Activated CD4-positive, alpha-beta T cell treated with anti-CD3 and anti-CD28 coated beads for 4 hours (primary cell): ENCODE measurements around the gene STX8.
"Not testable (repeated sequence)": the region's sequence is repeated elsewhere in the genome, so short reads cannot be mapped to it uniquely, and the experiment has no call there.

Experiments
- DNase-seq, 2 donors: peaks; one replicate each; pipeline ENCODE4 v3.0.0-alpha.2; 2020

The STX8 gene

DNA sequence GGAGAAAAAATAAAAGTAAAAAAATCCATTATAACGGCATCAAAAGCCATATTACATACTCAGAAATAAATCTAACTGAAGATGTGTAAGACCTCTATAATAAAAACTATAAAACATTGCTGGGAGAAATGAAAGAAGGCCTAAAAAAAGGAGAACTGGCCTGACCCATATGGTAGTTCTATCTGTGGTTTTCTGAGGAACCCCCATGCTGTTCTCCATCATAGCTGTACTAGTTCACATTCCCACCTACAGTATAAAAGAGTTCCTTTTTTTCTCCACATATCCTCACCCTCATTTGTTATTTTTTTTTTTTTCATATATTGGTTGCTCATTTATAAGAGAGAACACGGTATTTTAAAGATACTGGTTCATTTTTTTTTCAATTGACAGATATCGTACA lies 191.8 kb downstream of the STX8 start:
- no peak for DNase-seq

- DNase-seq, result no peak
These were observed 193.0 kb downstream of the STX8 start for GRCh38 chr17:9382626-9383025.

GRCh38 chr17:9381068-9381467 lies 194.6 kb downstream of the STX8 start:
- DNase-seq, result no peak

DNA sequence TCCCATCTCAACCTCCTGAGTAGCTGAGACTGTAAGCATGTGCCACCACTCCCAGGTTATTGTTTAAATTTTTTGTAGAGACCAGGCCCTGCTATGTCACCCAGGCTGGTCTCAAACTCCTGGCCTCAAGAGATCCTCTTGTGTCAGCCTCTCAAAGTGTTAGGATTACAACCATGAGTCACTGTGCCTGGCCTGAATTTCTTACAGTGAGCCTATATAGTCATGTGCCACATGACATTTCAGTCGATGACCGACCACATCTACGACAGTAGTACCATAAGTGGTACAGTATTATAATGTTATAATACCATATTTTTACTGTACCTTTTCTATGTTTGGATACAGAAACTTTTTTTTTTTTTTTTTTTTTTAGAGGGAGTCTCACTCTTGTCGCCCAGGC lies 195.3 kb downstream of the STX8 start:
- no peak for DNase-seq

DNA sequence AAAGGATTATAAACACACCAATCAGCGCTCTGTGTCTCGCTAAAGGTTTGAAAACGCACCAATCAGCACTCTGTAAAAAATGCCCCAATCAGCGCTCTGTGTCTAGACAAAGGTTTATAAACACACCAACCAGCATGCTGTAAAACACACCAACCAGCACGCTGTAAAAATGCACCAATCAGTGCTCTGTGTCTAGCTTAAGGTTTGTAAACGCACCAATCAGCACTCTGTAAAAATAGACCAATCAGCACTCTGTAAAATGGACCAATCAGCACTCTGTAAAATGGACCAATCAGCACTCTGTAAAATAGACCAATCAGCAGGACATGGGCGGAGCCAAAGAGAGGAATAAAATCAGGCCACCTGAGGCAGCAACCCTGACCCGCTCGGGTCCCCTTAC lies 199.4 kb downstream of the STX8 start:
- not testable (repeated sequence) for DNase-seq

GRCh38 chr17:9371019-9371418 lies 204.6 kb downstream of the STX8 start:
- DNase-seq, result no peak

GRCh38 chr17:9370467-9370866 lies 205.2 kb downstream of the STX8 start:
- DNase-seq, result no peak

DNA sequence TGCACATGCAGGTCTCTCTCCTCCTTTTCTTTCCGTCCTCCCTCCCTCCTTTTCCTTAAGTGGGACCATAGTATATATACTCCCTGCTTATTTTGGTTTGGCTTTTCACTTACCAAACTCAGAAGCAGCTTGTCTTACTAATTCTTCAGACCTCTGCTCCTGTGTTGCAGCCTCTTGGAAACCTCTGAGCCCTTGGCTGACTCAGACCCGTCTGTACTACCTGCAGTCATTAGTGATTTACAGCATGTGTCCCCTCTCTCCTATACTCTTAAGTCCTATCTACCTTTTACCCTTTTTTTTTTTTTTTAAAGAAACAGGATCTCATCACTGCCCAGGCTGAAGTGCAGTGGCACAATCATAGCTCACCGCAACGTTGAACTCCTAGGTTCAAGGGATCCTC lies 207.0 kb downstream of the STX8 start:
- DNase-seq, result no peak

GRCh38 chr17:9367156-9367555 lies 208.5 kb downstream of the STX8 start:
- DNase-seq, result no peak

DNA sequence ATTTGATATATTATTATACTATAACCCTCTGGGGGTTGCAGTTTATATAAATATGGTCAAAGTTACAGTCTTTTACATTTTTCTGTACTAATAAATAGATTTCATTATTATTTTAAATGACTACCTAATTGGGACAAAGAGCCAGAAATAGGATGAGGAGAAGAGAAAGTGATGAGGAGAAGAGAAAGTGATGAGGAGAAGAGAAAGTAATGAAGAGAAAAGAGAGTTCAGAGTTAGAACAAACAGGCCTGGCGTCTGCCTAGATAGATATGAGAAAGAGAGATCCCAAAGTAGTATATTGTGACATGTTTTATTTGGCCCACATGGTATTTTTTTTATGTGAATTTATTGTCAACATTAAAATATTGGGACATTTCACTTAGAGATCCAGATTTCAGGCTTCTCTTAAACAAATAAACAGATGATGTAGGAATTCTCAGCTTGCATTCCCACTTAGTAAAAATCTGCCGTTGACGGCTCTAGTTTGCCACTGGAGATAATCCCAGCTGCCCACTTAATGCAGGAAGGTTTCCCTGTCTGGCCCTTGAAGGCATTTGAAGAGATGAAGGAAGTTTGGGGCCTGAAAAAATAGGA lies 210.7 kb downstream of the STX8 start:
- DNase-seq, result no peak

- DNase-seq, result no peak
These were observed 211.9 kb downstream of the STX8 start for GRCh38 chr17:9363440-9364350.

DNA sequence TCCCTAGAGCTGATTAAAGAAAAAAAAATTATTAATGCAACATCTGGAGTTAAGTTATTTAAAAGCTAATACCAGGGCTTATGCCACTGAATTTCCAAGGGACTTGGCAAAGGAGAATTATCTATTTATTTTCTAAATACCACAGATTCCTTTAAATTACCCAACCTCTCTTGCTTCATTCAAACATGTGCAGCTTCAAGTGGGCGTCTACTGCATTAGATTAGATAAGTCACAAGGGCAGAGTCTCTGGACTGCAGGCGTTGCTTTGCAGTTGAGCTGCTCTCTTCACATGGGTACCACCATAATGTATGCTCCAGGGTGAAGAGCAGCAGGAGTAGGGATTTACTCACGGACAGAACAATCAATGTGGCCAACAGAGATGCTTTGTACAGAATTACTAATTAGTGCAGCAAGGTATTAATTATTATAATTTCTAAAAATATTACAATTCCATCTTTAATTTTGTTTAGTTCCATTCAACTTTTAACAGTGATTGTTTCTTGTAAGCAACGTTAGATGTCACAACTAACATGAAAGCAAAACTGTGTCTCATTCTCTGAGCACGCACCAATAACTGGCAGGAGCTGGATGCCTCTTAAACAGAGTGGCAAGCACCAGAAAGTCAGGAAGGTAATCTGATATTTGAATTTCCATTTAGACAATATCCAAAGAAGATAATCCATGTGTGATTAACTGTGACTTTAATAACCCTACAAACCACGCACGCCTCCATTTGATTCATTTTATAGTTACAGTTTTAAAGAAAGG lies 214.2 kb downstream of the STX8 start:
- DNase-seq, result no peak

DNA sequence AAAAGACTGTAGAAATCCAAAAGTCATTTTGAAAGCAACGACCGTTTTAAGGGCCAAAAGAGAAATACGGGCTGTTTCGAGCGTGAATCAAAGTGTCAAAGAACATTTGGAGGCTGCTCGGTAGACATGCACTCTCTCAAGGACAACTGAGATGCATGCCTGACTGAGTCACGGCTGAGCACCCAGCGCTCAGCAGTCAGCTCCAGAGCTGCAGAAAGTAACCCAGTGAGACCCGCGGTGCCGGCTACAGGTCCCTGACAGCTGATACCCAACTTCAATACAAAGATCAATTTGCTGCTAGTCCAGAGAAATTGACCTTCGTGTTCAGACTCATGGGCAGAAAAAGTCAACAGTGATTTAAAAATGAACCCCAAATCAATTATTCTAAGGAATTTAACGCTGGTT lies 214.9 kb downstream of the STX8 start:
- DNase-seq, result no peak

DNA sequence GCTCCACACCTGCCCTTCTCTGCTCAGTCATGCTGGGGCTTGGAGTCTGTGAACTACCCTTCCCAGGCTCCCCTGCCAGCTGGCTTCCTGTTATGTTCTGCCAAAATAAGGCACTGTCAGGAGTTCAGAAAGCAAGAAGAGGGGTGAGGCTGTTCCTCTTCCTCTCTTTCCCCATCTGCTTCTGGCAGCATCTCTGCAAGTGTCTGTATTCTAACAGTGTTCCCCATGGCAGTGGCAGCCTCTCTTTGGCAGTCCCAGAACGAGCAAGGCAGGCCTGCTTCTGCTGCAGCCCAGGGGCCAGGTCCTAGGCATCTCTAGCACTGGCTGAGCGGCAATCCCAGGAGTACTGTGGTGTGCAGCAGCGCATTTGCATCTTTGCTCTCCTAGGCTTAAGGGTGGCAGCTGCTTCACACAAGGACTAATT lies 219.1 kb downstream of the STX8 start:
- DNase-seq, result no peak

DNA sequence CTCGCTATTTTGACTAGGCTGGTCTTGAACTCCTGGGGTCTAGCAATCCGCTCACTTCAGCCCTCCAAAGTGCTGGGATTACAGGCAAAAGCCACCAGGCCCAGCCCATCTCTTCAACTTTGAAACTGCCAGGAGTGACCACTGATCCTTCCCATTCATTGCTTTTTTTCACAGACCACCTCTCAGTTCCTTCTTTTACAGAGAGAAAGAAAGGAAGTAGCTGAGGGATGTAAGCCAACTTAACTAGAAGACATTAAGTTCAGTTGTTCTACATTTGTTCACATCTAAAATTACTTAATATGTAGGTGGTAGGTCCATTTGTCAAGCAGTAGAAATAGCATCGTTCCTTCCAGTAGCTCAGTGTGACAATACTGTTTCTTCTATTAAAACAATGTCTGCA lies 219.8 kb downstream of the STX8 start:
- no peak for DNase-seq

GRCh38 chr17:9355231-9355630 lies 220.4 kb downstream of the STX8 start:
- not testable (repeated sequence) for DNase-seq

DNA sequence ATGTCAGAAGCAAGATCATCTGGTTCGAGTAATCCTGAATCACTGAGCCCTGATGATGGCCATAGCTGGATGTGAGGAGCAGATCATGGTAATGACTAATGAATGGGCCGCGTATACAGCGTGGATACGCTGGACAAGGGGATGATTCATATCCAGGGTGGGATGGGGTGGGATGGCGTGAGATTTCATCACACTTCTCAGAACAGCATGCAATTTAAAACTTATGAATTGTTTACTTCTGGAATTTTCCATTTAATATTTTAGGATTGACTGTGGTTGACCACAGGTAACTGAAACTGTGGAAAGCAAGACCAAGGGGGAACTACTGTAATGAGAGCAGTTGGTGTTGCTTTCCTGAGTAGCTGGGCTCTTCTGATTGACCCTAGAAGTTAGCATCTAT lies 225.5 kb downstream of the STX8 start:
- DNase-seq, result no peak

DNA sequence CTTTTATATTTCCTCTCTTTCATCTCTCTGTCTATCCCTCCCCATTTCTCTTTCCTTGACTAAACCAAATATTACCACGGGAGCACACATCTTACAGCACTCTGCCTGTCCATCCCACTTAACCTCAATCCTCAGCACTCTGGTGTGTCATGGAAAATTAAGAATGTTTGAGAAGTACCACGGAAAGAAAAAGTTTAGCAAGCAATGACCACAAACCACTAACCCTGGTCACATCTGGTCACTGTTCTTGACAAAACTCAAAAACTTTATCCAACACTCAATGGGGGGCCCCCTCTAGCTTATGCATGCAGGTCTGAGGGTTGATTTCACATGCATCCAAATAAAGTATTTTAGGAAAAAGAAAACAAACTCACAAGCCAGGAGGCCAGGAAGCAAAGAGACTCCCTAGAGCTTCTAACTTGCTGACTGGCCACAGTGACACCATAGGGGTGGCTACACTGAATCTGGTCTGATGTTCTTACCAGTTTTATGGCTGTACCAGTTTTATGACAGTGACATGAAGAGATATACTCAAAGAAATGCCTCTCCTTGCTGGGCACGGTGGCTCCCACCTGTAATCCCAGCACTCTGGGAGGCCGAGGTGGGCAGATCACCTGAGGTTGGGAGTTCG lies 229.2 kb downstream of the STX8 start:
- no peak for DNase-seq

GRCh38 chr17:9343516-9343915 lies 232.1 kb downstream of the STX8 start:
- no peak for DNase-seq

DNA sequence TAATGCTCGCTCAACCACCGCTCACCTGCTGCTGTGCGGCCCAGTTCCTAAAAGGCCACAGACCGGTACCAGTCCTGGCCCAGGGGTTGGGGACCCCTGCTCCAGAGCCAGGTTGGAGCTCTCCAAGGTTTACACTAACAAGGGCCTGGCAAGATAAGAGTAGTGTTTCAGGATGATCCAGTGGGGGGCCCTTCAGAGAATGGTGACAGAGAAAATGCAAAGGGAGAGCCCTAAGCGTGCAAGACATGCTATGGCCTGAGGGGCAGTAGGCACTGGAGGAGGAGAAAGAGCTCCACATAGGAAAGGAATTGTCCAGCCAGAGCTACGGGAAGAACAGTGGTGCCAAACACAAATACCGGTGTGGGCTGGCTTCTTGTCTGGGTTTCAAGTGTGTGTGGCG lies 233.4 kb downstream of the STX8 start:
- no peak for DNase-seq

DNA sequence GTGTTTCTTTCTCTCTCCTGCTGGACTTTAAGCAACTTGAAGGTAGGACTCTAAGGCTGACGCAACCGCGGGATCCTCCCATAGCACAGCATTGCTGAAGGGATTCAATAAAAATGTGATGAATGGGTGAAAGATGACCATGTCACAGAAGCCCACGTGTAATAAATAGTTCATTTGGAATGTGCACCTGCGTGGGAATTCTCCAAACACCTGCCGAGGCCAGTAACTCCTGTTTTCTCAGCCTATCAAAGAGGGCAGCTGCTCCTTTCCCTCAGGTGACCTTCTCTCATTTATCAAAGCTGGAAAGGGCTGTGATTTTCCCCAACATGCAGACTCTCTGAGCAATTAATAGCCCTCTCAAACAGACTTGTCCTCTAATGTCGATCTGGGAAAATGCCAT lies 235.7 kb downstream of the STX8 start:
- no peak for DNase-seq

GRCh38 chr17:9339482-9339881 lies 236.1 kb downstream of the STX8 start:
- DNase-seq, result not testable (repeated sequence)

DNA sequence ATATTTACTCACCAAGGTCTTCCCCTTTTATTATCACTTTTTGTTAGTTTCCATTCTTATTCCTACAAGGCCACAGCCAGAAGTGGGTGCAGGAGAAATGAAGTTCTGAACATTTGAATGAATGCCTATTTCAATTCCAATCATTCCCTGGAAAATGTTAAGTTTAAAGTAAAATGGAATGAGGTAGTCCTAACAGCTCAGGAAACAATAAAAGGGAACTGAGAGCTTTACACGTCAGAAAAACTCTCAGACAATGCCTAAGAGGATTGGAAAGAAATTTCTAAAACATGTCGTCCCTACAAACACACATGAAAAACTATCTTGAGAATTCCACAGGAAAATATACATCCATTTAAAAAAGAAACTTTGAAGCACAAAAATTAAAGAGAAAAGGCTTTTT lies 238.8 kb downstream of the STX8 start:
- no peak for DNase-seq
